ENCODE data around the gene SPIRE1.

Gene SPIRE1

GRCh38 chr18:12458771-12459170 lies 199.1 kb downstream of the SPIRE1 start:
- no peak for DNase-seq (ENCODE audit: low spot score)

GRCh38 chr18:12456441-12456840 lies 201.5 kb downstream of the SPIRE1 start:
- Histone ChIP-seq H2BK15ac (ENCODE audit: low read length) (no peak overlapping the region), H3K36me3 (replicated peaks in 1 of 2; ENCODE audit: control insufficient read depth in 2 of 2, insufficient read depth in 2 of 2, low read length in 2 of 2) (peaks cover 0 to 57% of the 10 kb centered on the region in 2 donors), H3K18ac (ENCODE audit: low read length) (no peak overlapping the region), H2BK120ac (ENCODE audit: low read depth, low read length) (no peak overlapping the region), H3K4ac (ENCODE audit: low read length) (no peak overlapping the region), H3K9me3 (replicated peaks in 1 of 2; ENCODE audit: control insufficient read depth in 2 of 2, insufficient read depth in 1 of 2, low read depth in 1 of 2, low read length in 2 of 2) (peaks cover 0 to 3% of the 10 kb centered on the region in 2 donors), H2BK12ac (ENCODE audit: low read length) (no peak overlapping the region), H3K79me1 (ENCODE audit: low read depth, low read length) (no peaks in the 10 kb centered on the region), H2BK5ac (ENCODE audit: low read length) (no peak overlapping the region), H4K8ac (ENCODE audit: low read depth, low read length) (no peak overlapping the region), H3K4me2 (ENCODE audit: insufficient read depth, low read length, poor library complexity, severe bottlenecking) (no peak overlapping the region), H3K9ac (ENCODE audit: low read depth, low read length, poor library complexity) (no peak overlapping the region), H3K27ac (replicated peaks; ENCODE audit: low read length) (no peak overlapping the region), H3K14ac (ENCODE audit: low read length) (no peak overlapping the region), H3K23ac (ENCODE audit: low read depth, low read length, poor library complexity) (no peak overlapping the region), H3K27me3 (ENCODE audit: control insufficient read depth in 3 of 3, insufficient read depth in 3 of 3, low read depth in 1 of 3, low read length in 3 of 3) (no peaks in the 10 kb centered on the region), H4K91ac (ENCODE audit: low read depth, low read length, poor library complexity) (no peak overlapping the region), H2AK5ac (ENCODE audit: low read depth, low read length) (no peak overlapping the region), H2AFZ (ENCODE audit: low read length) (no peak overlapping the region), H3K4me3 (ENCODE audit: low read length in 2 of 2) (no peak overlapping the region), H3K4me1 (ENCODE audit: control insufficient read depth in 2 of 2, insufficient read depth in 1 of 2, low read depth in 1 of 2, low read length in 2 of 2) (peaks cover 2 to 32% of the 10 kb centered on the region in 2 donors)
- no CpG with 5 or more reads among the region's 3 CpGs for WGBS, 2 donors (ENCODE audit: extremely low coverage in 2 of 2, insufficient read length in 2 of 2, insufficient replicate concordance in 1 of 2)
- no peak for DNase-seq (ENCODE audit: low spot score)

More at GRCh38 chr18:12458771-12459170, 199.1 kb downstream of the SPIRE1 start:
- Histone ChIP-seq H3K79me1 (ENCODE audit: low read depth, low read length) (no peaks in the 10 kb centered on the region), H3K27ac (replicated peaks; ENCODE audit: low read length) (no peak overlapping the region), H3K4me1 (ENCODE audit: control insufficient read depth in 2 of 2, insufficient read depth in 1 of 2, low read depth in 1 of 2, low read length in 2 of 2) (peaks cover 2 to 32% of the 10 kb centered on the region in 2 donors), H3K9me3 (replicated peaks in 1 of 2; ENCODE audit: control insufficient read depth in 2 of 2, insufficient read depth in 1 of 2, low read depth in 1 of 2, low read length in 2 of 2) (peaks cover 0 to 10% of the 10 kb centered on the region in 2 donors), H4K8ac (ENCODE audit: low read depth, low read length) (no peak overlapping the region), H3K23ac (ENCODE audit: low read depth, low read length, poor library complexity) (no peak overlapping the region), H3K14ac (ENCODE audit: low read length) (no peak overlapping the region), H2AFZ (ENCODE audit: low read length) (no peak overlapping the region), H2BK12ac (ENCODE audit: low read length) (no peak overlapping the region), H3K36me3 (replicated peaks in 1 of 2; ENCODE audit: control insufficient read depth in 2 of 2, insufficient read depth in 2 of 2, low read length in 2 of 2) (peaks cover 0 to 57% of the 10 kb centered on the region in 2 donors), H3K18ac (ENCODE audit: low read length) (no peak overlapping the region), H3K4ac (ENCODE audit: low read length) (no peak overlapping the region), H3K4me2 (ENCODE audit: insufficient read depth, low read length, poor library complexity, severe bottlenecking) (no peak overlapping the region), H2BK5ac (ENCODE audit: low read length) (no peak overlapping the region), H3K4me3 (ENCODE audit: low read length in 2 of 2) (no peak overlapping the region), H4K91ac (ENCODE audit: low read depth, low read length, poor library complexity) (no peak overlapping the region), H3K9ac (ENCODE audit: low read depth, low read length, poor library complexity) (no peak overlapping the region), H3K27me3 (ENCODE audit: control insufficient read depth in 3 of 3, insufficient read depth in 3 of 3, low read depth in 1 of 3, low read length in 3 of 3) (no peaks in the 10 kb centered on the region), H2BK15ac (ENCODE audit: low read length) (no peak overlapping the region), H2BK120ac (ENCODE audit: low read depth, low read length) (no peak overlapping the region), H2AK5ac (ENCODE audit: low read depth, low read length) (no peak overlapping the region)
- WGBS, 2 donors (ENCODE audit: extremely low coverage in 2 of 2, insufficient read length in 2 of 2, insufficient replicate concordance in 1 of 2) = no CpG with 5 or more reads among the region's 7 CpGs

- H3K4me1 ChIP-seq (ENCODE audit: control insufficient read depth in 2 of 2, insufficient read depth in 1 of 2, low read depth in 1 of 2, low read length in 2 of 2) = peaks cover 2 to 26% of the 10 kb centered on the region in 2 donors
- no peak overlapping the region for H4K91ac ChIP-seq (ENCODE audit: low read depth, low read length, poor library complexity)
- no peak overlapping the region for H3K9ac ChIP-seq (ENCODE audit: low read depth, low read length, poor library complexity)
- no peak overlapping the region for H3K4me2 ChIP-seq (ENCODE audit: insufficient read depth, low read length, poor library complexity, severe bottlenecking)
- H3K27me3 ChIP-seq (ENCODE audit: control insufficient read depth in 3 of 3, insufficient read depth in 3 of 3, low read depth in 1 of 3, low read length in 3 of 3) = no peaks in the 10 kb centered on the region
- peaks cover 0 to 3% of the 10 kb centered on the region in 2 donors for H3K9me3 ChIP-seq (replicated peaks in 1 of 2; ENCODE audit: control insufficient read depth in 2 of 2, insufficient read depth in 1 of 2, low read depth in 1 of 2, low read length in 2 of 2)
- no peak overlapping the region for H2BK120ac ChIP-seq (ENCODE audit: low read depth, low read length)
- H2AK5ac ChIP-seq (ENCODE audit: low read depth, low read length) = no peak overlapping the region
- H2BK12ac ChIP-seq (ENCODE audit: low read length) = no peak overlapping the region
- H3K79me1 ChIP-seq (ENCODE audit: low read depth, low read length) = no peaks in the 10 kb centered on the region
- H3K23ac ChIP-seq (ENCODE audit: low read depth, low read length, poor library complexity) = no peak overlapping the region
- no CpG with 5 or more reads among the region's 7 CpGs for WGBS, 2 donors (ENCODE audit: extremely low coverage in 2 of 2, insufficient read length in 2 of 2, insufficient replicate concordance in 1 of 2)
- H2AFZ ChIP-seq (ENCODE audit: low read length) = peak overlapping the region; percentile 9
- no peak overlapping the region for H3K18ac ChIP-seq (ENCODE audit: low read length)
- no peak overlapping the region for H3K4ac ChIP-seq (ENCODE audit: low read length)
- H2BK5ac ChIP-seq (ENCODE audit: low read length) = no peak overlapping the region
- H3K4me3 ChIP-seq (ENCODE audit: low read length in 2 of 2) = no peak overlapping the region
- DNase-seq (ENCODE audit: low spot score) = no peak
- peaks cover 0 to 61% of the 10 kb centered on the region in 2 donors for H3K36me3 ChIP-seq (replicated peaks in 1 of 2; ENCODE audit: control insufficient read depth in 2 of 2, insufficient read depth in 2 of 2, low read length in 2 of 2)
- no peak overlapping the region for H3K27ac ChIP-seq (replicated peaks; ENCODE audit: low read length)
- H4K8ac ChIP-seq (ENCODE audit: low read depth, low read length) = no peak overlapping the region
- no peak overlapping the region for H3K14ac ChIP-seq (ENCODE audit: low read length)
- no peak overlapping the region for H2BK15ac ChIP-seq (ENCODE audit: low read length)
Measured at GRCh38 chr18:12455496-12455895, 202.4 kb downstream of the SPIRE1 start.

- H3K27me3 ChIP-seq (ENCODE audit: control insufficient read depth in 3 of 3, insufficient read depth in 3 of 3, low read depth in 1 of 3, low read length in 3 of 3) = no peaks in the 10 kb centered on the region
- H3K9ac ChIP-seq (ENCODE audit: low read depth, low read length, poor library complexity) = no peak overlapping the region
- H3K36me3 ChIP-seq (replicated peaks in 1 of 2; ENCODE audit: control insufficient read depth in 2 of 2, insufficient read depth in 2 of 2, low read length in 2 of 2) = peaks cover 2 to 75% of the 10 kb centered on the region in 2 donors
- H2BK12ac ChIP-seq (ENCODE audit: low read length) = no peak overlapping the region
- no peak overlapping the region for H3K27ac ChIP-seq (replicated peaks; ENCODE audit: low read length)
- no peak overlapping the region for H3K23ac ChIP-seq (ENCODE audit: low read depth, low read length, poor library complexity)
- H2BK15ac ChIP-seq (ENCODE audit: low read length) = no peak overlapping the region
- no peak overlapping the region for H3K14ac ChIP-seq (ENCODE audit: low read length)
- no CpG with 5 or more reads among the region's 3 CpGs for WGBS, 2 donors (ENCODE audit: extremely low coverage in 2 of 2, insufficient read length in 2 of 2, insufficient replicate concordance in 1 of 2)
- H3K4ac ChIP-seq (ENCODE audit: low read length) = no peak overlapping the region
- H3K4me1 ChIP-seq (ENCODE audit: control insufficient read depth in 2 of 2, insufficient read depth in 1 of 2, low read depth in 1 of 2, low read length in 2 of 2) = peaks cover 2 to 24% of the 10 kb centered on the region in 2 donors
- no peaks in the 10 kb centered on the region for H3K79me1 ChIP-seq (ENCODE audit: low read depth, low read length)
- H3K4me3 ChIP-seq (ENCODE audit: low read length in 2 of 2) = no peak overlapping the region
- peaks cover 0 to 8% of the 10 kb centered on the region in 2 donors for H3K9me3 ChIP-seq (replicated peaks in 1 of 2; ENCODE audit: control insufficient read depth in 2 of 2, insufficient read depth in 1 of 2, low read depth in 1 of 2, low read length in 2 of 2)
- H4K91ac ChIP-seq (ENCODE audit: low read depth, low read length, poor library complexity) = no peak overlapping the region
- H3K18ac ChIP-seq (ENCODE audit: low read length) = no peak overlapping the region
- H2AK5ac ChIP-seq (ENCODE audit: low read depth, low read length) = no peak overlapping the region
- no peak overlapping the region for H4K8ac ChIP-seq (ENCODE audit: low read depth, low read length)
- no peak overlapping the region for H2AFZ ChIP-seq (ENCODE audit: low read length)
- no peak overlapping the region for H2BK5ac ChIP-seq (ENCODE audit: low read length)
- H2BK120ac ChIP-seq (ENCODE audit: low read depth, low read length) = no peak overlapping the region
- DNase-seq (ENCODE audit: low spot score) = no peak
- H3K4me2 ChIP-seq (ENCODE audit: insufficient read depth, low read length, poor library complexity, severe bottlenecking) = no peak overlapping the region
Measured at GRCh38 chr18:12452784-12453183, 205.1 kb downstream of the SPIRE1 start.

Data from neuronal stem cell (in vitro differentiated cells).